Activated CD8-positive, alpha-beta memory T cell treated with anti-CD3 and anti-CD28 coated beads for 1 hour (primary cell): ENCODE data around the gene SLC6A7.

Experiments
- DNase-seq, 2 donors: peaks; one replicate each; pipeline ENCODE4 v3.0.0-alpha.2; 2020; ENCODE audit warnings: low read depth in 1 of 2; ENCODE audit errors: extremely low read depth in 1 of 2

The SLC6A7 gene

DNA sequence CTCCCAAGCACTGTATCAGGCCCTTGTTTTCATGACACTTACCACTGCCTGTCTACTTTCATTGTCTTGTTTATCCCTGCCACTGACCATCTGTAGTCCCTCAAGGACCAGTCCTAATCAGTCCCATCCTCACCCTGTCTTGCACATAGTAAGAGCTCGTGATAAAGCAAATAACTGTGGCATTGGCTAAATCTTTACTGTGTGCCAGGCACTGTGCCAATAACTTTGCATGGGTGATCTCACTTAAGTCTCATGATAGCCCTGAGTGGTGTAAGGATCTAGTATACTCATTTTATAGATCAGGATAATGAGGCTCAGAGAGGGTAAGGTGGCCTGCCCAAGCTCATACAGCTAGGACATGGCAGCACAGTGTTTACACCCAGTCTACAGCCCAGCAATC lies 17.7 kb upstream of the SLC6A7 start:
- no peak for DNase-seq

DNA sequence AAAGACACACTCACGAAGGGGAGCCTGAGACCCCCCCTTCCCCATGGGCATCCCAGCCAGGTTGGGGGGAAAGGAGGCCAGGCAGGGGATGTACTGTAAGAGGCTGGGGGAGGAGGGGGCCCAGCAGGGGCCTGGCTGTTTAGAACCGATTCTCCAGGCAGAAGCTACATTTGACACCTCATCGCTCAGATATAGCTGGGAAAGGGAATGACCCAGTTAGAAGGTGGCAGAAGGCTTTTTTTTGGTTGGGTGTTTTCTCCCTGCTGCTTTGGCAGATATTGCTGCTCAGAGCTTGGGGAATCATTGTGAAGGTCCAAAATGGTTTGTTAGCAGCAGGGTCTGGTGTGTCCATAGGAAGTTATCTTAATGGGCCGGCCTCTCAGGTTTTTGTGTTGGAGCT lies 17.3 kb upstream of the SLC6A7 start:
- no peak for DNase-seq

- no peak for DNase-seq
These were observed 16.7 kb upstream of the SLC6A7 start for GRCh38 chr5:150173161-150173560.

DNA sequence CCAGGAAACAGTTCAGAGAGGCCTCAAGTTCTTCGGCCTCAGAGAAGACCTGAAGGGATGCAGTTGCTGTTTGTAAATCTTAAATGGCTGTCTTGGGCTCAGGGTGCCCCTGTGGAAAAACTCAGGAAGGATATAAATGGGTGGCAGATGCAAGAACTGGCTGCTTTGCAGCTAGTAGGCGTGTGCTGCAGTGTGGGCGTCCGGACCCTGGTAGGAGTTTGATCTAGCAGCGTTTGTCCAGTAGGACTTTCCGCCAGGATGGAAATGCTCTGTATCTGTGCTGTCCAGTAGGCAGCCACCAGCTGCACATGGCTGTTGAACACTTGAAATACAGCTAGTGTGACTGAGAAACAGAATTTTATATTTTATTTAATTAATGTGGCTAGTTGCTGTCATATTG lies 15.6 kb upstream of the SLC6A7 start:
- DNase-seq: no peak

DNA sequence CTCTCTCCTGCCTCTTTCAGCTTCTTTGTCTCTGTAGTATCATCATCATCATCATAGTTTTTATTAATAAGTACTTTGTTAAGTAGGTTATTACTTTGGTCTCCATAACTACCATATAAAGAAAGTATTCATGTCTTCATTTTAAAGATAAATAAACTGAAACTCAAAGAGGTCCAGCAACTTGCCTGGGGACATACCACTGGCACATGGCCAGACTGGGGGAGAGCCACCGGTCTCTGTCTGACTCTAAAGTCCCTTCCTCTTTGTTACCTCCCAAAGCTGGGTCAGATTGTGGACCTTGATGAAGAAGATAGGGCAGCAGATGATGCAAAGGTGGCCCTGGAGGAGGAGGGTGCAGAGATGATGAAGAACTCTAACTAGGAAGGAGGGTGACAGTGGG lies 14.8 kb upstream of the SLC6A7 start:
- DNase-seq: no peak

- DNase-seq: no peak
These were observed 14.3 kb upstream of the SLC6A7 start for GRCh38 chr5:150175536-150175935.

DNA sequence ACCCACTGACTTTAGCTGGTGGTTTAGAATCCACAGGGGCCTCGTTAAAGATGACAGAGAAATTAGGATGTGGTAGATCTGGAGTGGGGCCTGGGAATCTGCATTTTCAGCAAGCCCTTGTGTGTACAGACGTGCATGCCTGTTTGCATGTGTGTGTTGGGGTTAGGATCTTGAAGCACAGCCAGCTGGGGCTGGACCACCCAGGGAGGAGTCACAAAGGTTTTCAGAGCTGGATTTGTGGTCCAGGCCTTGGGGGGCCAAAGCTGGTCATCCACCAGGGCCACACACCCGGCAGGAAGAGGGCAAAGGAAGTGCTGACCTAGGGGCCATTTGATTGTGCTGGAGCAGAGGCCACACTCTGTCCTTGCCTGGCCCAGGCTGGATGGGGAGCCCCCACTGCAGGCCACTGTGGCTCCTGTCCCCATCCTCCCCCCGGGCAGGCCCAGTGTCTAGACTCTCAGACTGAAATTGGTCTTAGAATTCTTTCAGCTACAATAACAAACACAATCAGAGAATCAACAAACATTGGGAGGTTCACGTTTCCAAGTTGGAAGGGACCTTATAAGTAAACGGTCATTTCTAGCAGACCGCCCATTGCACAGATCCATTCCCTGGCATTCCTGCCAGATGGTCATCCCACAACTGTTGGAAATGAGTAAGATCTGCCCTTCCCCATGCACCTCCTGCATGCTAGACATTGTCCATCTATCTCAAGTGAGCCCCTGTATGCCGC lies 13.0 kb upstream of the SLC6A7 start:
- DNase-seq: no peak

- DNase-seq: no peak
These were observed 12.1 kb upstream of the SLC6A7 start for GRCh38 chr5:150177721-150178120.

DNA sequence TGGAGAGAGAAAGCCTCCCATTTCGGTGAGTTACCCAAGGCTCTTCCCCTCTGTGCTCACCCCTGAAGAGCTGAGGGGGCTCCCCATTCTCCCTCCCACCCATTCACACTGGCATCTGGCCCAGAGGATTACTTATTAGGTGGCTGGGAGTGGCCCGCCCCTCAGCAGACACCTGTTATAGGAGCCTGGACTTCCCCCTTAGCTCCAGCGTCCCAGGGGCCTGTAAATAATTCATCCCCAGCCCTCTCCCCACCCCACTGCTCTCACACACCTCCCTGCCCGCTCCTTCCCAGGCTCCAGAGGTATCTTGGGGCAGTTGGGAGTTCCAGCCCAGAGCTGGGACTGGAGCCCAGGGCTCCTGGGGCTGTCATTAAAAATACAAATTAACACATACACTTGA lies 11.6 kb upstream of the SLC6A7 start:
- no peak for DNase-seq

DNA sequence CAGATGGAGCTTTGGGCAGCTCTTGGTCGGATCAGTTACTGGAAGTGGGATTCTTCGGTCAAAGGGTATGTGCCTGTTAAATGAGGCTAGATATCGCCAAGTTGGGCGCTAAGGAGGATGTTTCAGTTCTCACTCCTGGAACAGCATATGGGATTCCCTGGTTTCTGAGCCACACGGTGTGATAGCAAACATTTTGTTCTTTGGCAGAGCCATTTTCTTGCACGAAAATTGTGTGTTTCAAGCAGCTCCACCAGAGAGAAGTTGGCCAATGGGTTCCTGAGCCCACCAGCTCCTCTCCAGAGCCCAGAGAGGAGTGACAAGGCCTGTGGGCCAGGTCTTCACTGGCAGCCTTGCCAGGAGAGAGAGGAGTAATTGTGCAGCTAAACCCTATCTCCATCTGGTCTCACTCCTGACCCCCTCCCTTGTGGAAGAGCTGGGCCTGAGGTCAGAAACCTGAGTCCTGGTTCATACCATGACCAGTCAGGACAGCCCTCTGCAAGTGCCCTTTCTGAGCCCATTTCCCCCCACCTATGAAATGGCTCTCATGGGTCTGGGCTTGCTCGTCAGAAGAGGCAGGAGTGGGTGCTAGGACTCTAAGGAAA lies 10.7 kb upstream of the SLC6A7 start:
- DNase-seq: no peak

GRCh38 chr5:150180241-150181026 lies 9.4 kb upstream of the SLC6A7 start:
- no peak for DNase-seq

GRCh38 chr5:150181027-150181426 lies 8.8 kb upstream of the SLC6A7 start:
- no peak for DNase-seq

- DNase-seq: no peak
These were observed 7.9 kb upstream of the SLC6A7 start for GRCh38 chr5:150181766-150182545.

DNA sequence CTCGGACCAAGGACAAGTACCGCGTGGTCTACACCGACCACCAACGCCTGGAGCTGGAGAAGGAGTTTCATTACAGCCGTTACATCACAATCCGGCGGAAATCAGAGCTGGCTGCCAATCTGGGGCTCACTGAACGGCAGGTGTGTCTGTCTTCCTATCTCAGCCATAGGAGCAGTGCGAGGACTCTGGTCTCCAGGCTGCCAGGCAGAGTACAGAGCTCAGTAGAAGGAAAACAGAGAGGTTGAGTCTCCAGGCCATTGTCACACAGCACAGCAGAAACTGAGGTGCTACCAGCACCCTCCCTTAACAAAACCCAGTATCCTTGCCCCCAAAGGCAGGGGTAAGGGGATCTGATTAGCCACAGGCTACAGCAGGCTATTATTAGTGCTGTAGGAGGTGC lies 7.1 kb upstream of the SLC6A7 start:
- DNase-seq: no peak

DNA sequence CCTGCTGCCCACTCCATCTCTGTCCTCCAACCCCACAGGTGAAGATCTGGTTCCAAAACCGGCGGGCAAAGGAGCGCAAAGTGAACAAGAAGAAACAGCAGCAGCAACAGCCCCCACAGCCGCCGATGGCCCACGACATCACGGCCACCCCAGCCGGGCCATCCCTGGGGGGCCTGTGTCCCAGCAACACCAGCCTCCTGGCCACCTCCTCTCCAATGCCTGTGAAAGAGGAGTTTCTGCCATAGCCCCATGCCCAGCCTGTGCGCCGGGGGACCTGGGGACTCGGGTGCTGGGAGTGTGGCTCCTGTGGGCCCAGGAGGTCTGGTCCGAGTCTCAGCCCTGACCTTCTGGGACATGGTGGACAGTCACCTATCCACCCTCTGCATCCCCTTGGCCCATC lies 6.4 kb upstream of the SLC6A7 start:
- DNase-seq: no peak

- no peak for DNase-seq
These were observed 5.9 kb upstream of the SLC6A7 start for GRCh38 chr5:150184006-150184405.

- no peak for DNase-seq
These were observed 4.6 kb upstream of the SLC6A7 start for GRCh38 chr5:150184990-150185912.

DNA sequence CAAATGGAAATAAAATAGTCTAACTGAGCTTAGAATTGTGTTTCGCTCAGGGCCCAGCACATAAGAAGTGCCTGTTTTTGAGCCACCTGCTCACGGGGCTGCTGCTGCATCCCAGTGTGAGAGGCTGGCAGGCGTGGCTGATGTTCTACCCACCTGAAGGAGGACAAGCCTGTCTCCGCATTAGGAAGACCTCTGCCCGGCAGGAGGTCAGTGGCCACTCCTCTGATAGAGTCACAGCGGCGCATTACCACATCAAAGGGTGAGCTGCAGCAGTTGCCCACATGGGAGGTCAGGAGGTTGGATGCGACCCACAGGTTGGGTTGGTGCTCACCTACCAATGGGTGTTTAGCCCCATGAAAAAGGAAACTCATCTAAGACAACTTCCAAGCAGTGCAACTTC lies 3.7 kb upstream of the SLC6A7 start:
- DNase-seq: no peak

DNA sequence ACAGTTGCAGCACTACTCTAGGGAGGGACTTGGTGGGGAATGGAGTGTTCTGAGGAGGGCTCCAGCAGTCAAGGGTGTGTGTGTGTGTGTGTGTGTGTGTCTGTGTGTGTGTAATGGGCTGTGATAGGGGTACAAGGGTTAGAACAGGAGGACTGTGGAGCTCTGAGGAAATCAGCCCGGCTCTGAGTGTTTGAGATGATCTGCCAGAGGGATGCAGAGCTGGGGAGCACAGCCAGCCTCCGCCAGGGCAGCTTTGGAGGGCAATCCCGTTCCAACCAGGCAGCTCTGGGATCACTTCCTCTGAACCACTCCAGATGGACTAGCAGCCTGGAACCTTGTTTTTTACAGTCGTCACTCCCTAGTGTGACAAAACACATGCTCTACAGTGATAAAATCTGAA lies 3.0 kb upstream of the SLC6A7 start:
- DNase-seq: no peak

DNA sequence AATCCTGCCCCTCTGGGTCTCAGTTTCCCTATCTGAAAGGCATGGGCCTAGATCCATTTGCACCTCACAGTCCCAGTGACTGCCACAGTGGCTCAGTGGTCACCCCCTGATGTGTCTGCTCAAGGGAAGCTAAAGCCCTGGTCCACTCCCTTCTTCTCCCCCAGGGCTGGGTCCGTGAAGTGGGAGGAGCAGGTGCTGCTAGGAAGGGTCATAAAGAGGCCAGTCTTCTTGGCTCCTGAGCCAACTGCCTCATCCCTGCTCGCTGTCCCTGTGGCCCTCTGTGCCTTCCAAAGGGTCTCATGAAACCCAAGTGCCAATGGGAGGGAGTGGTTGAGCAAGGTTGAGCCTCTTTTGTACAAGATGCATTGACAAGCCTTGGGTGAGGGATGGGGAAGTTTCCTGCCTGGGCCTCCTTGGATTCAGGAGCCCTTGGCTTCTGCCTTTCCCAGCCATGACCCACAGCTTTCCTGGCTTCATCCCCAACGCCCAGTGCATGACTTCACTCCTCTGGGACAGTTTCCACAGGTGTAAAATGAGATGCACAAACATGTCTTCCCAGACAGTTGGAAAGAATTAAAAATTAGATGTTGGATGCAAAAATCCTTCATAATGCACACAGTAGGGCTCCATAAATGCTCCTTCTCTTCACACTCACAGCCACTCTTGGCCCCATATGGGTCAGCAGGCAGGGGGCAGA lies 1.6 kb upstream of the SLC6A7 start:
- DNase-seq: no peak
